K562 (cell line): ENCODE data around the gene CLSTN2.

Source experiments
- EGR1 ChIP-seq: fragments of 450-650 bp; conservative IDR thresholded peaks from 2 replicates; pipeline ENCODE4 v1.6.1; 2017; ENCODE audit warnings: mild to moderate bottlenecking
- EP300 ChIP-seq: IDR thresholded peaks from 2 replicates; pipeline ENCODE4 v1.6.1; 2012; ENCODE audit warnings: low read length, improper control_type of control experiment
- MYBL2 ChIP-seq, 2 experiments: fragments of 450-650 bp in 1 of 2; sonication (generic) in 1 of 2; formaldehyde crosslinking in 1 of 2; IDR thresholded peaks; 2 replicates each; pipeline versions ENCODE4 v1.6.1 to v1.8.1; 2017 to 2022; ENCODE audit warnings: borderline replicate concordance in 1 of 2, inconsistent platforms in 1 of 2, low read depth in 1 of 2, mild to moderate bottlenecking in 1 of 2, missing genetic modification reagents in 1 of 2, moderate library complexity in 1 of 2
- PCBP2 ChIP-seq: fragments of 200-400 bp; formaldehyde crosslinking; IDR thresholded peaks from 2 replicates; pipeline ENCODE4 v1.6.1; 2018; ENCODE audit warnings: low read length, low read depth, mild to moderate bottlenecking, moderate library complexity; ENCODE audit not compliant: poor library complexity, severe bottlenecking
- POLR2A ChIP-seq: fragments of 450-650 bp; conservative IDR thresholded peaks from 2 replicates; pipeline ENCODE4 v1.6.1; 2016
- POLR2AphosphoS2 ChIP-seq: IDR thresholded peaks from 2 replicates; pipeline ENCODE4 v1.6.1; 2012; ENCODE audit warnings: low read length, improper control_type of control experiment
- RAD51 ChIP-seq: fragments of 450-650 bp; IDR thresholded peaks from 2 replicates; pipeline ENCODE4 v1.7.1; 2016; ENCODE audit warnings: low read depth, mild to moderate bottlenecking, borderline replicate concordance
- ZC3H4 ChIP-seq: sonication (generic); formaldehyde crosslinking; IDR thresholded peaks from 2 replicates; pipeline ENCODE4 v1.9.0; 2021; ENCODE audit warnings: missing genetic modification reagents, borderline replicate concordance
- ZNF274 ChIP-seq: IDR thresholded peaks from 2 replicates; pipeline ENCODE4 v1.6.1; 2011; ENCODE audit warnings: low read depth, mild to moderate bottlenecking, low read length, moderate library complexity, borderline replicate concordance
- ZNF778 ChIP-seq: fragments of 450-650 bp; formaldehyde crosslinking; IDR thresholded peaks from 2 replicates; pipeline ENCODE4 v1.4.0; 2020; ENCODE audit warnings: mild to moderate bottlenecking, moderate library complexity
- TF ChIP-seq, protein P1 (sequence below): fragments of 250-450 bp; sonication (Bioruptor Pico); IDR thresholded peaks from 2 replicates; pipeline ENCODE4 v1.5.0; 2021; ENCODE audit warnings: mild to moderate bottlenecking, borderline replicate concordance
- TF ChIP-seq, protein P2 (sequence below), 3 experiments: IDR thresholded peaks in 2 of 3; conservative IDR thresholded peaks in 1 of 3; 2 replicates each; pipeline ENCODE4 v1.5.1; 2011 to 2012; ENCODE audit warnings: low read length in 3 of 3, mild to moderate bottlenecking in 3 of 3, control low read depth in 2 of 3, improper control_type of control experiment in 1 of 3, inconsistent platforms in 1 of 3, low read depth in 1 of 3, mixed read lengths in 1 of 3, moderate library complexity in 1 of 3; ENCODE audit not compliant: insufficient read depth in 2 of 3
- TF ChIP-seq, protein P3 (sequence below): fragments of 450-650 bp; IDR thresholded peaks from 2 replicates; pipeline ENCODE4 v1.6.1; 2017; ENCODE audit warnings: mild to moderate bottlenecking, moderate library complexity
- TF ChIP-seq, protein P4 (sequence below), 2 experiments: fragments of 450-650 bp in 1 of 2; sonication (generic) in 1 of 2; formaldehyde crosslinking in 1 of 2; IDR thresholded peaks in 1 of 2; conservative IDR thresholded peaks in 1 of 2; 2 replicates each; pipeline versions ENCODE4 v1.6.1 to v1.8.1; 2016 to 2023; ENCODE audit warnings: mild to moderate bottlenecking in 2 of 2, moderate library complexity in 2 of 2, inconsistent platforms in 1 of 2, missing genetic modification reagents in 1 of 2

- TF ChIP-seq ZNF274 = no peak
- TF ChIP-seq EGR1 = no peak
- TF ChIP-seq, protein P1, sequence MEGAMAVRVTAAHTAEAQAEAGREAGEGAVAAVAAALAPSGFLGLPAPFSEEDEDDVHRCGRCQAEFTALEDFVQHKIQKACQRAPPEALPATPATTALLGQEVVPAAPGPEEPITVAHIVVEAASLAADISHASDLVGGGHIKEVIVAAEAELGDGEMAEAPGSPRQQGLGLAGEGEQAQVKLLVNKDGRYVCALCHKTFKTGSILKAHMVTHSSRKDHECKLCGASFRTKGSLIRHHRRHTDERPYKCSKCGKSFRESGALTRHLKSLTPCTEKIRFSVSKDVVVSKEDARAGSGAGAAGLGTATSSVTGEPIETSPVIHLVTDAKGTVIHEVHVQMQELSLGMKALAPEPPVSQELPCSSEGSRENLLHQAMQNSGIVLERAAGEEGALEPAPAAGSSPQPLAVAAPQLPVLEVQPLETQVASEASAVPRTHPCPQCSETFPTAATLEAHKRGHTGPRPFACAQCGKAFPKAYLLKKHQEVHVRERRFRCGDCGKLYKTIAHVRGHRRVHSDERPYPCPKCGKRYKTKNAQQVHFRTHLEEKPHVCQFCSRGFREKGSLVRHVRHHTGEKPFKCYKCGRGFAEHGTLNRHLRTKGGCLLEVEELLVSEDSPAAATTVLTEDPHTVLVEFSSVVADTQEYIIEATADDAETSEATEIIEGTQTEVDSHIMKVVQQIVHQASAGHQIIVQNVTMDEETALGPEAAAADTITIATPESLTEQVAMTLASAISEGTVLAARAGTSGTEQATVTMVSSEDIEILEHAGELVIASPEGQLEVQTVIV (CRISPR knock-in tag) = no peak
- TF ChIP-seq, protein P2, sequence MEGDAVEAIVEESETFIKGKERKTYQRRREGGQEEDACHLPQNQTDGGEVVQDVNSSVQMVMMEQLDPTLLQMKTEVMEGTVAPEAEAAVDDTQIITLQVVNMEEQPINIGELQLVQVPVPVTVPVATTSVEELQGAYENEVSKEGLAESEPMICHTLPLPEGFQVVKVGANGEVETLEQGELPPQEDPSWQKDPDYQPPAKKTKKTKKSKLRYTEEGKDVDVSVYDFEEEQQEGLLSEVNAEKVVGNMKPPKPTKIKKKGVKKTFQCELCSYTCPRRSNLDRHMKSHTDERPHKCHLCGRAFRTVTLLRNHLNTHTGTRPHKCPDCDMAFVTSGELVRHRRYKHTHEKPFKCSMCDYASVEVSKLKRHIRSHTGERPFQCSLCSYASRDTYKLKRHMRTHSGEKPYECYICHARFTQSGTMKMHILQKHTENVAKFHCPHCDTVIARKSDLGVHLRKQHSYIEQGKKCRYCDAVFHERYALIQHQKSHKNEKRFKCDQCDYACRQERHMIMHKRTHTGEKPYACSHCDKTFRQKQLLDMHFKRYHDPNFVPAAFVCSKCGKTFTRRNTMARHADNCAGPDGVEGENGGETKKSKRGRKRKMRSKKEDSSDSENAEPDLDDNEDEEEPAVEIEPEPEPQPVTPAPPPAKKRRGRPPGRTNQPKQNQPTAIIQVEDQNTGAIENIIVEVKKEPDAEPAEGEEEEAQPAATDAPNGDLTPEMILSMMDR (IDR thresholded peaks at IDR 0.05 in 2 of 3, conservative IDR thresholded peaks at IDR 0.05 in 1 of 3; ENCODE audit: insufficient read depth in 2 of 3, low read depth in 1 of 3, low read length in 3 of 3) = peak in 2 of 3 experiments; percentile 9 to 37; a peak in 2 of 6 replicates
- TF ChIP-seq EP300 = no peak
- TF ChIP-seq, protein P3, sequence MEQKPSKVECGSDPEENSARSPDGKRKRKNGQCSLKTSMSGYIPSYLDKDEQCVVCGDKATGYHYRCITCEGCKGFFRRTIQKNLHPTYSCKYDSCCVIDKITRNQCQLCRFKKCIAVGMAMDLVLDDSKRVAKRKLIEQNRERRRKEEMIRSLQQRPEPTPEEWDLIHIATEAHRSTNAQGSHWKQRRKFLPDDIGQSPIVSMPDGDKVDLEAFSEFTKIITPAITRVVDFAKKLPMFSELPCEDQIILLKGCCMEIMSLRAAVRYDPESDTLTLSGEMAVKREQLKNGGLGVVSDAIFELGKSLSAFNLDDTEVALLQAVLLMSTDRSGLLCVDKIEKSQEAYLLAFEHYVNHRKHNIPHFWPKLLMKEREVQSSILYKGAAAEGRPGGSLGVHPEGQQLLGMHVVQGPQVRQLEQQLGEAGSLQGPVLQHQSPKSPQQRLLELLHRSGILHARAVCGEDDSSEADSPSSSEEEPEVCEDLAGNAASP = no peak
- TF ChIP-seq MYBL2 (IDR thresholded peaks at IDR 0.05; ENCODE audit: low read depth) = no peak
- TF ChIP-seq MYBL2 (CRISPR knock-in tag; IDR thresholded peaks at IDR 0.05; ENCODE audit: borderline replicate concordance) = no peak
- TF ChIP-seq RAD51 = no peak
- TF ChIP-seq POLR2A = no peak
- no peak for TF ChIP-seq PCBP2
- TF ChIP-seq ZNF778 (CRISPR knock-in tag) = no peak
- no peak for TF ChIP-seq POLR2AphosphoS2
- TF ChIP-seq, protein P4, sequence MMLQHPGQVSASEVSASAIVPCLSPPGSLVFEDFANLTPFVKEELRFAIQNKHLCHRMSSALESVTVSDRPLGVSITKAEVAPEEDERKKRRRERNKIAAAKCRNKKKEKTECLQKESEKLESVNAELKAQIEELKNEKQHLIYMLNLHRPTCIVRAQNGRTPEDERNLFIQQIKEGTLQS (IDR thresholded peaks at IDR 0.05) = no peak
- TF ChIP-seq, protein P4 (CRISPR knock-in tag; conservative IDR thresholded peaks at IDR 0.05) = no peak
- TF ChIP-seq ZC3H4 (CRISPR knock-in tag) = no peak
Measured at GRCh38 chr3:140552898-140553297, 617.9 kb downstream of the CLSTN2 start.
